Stimulated activated CD4-positive, alpha-beta T cell treated with anti-CD3 and anti-CD28 coated beads, Interleukin-12 subunit alpha, Interleukin-12 subunit beta, amount 100 ng/mL, for 48 hours (primary cell): ENCODE results near the gene LRRC4.
A peak's percentile ranks its signal among the peaks of the same experiment; 100 is the strongest.

Source experiments
- DNase-seq, 3 donors: peaks; one replicate each; pipeline ENCODE4 v3.0.0-alpha.2; 2020; ENCODE audit warnings: low read depth in 2 of 3, low spot score in 1 of 3

The LRRC4 gene

DNA sequence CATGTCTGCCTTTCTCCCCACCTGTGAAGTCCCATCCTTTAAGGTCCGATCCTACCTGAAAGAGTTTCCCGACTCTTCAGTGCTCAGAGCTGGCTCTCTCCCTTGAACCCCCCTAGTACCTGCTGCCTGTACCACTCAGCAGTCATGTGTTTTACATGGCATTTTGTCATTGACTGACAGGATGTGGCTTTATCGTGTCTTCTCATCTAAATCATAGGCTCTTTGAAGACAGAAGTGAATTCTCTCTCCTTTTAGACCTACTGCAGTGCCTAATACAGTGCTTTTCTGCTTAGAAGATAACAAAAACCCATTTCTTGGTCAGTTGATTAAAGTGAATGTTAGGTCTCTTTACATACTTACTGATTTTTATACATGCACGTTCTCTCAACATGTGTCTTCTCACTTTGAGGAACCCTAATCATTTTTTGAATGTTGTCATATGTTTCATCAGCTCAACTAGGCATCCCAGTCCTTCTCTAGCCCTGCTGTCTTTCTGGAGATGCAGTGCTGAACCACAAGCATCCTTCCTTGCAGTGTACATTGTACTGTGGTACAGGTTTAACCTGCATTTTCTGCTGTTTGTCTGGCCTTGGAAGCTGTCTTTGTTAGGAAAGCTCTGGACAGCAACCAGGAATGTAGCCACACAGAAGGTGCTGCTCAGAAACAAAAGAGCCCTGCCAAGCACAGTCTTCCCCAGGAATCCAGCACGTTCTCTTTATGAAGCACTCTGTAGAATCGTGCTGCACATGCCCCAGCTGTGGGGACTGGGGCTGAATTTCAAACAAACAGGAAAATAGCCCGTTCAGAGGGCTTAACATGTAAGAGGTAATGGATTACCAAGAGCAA lies 28.1 kb upstream of the LRRC4 start:
- peak in 1 of 3 donors; percentile 5 for DNase-seq

- DNase-seq = no peak
These were observed 26.7 kb upstream of the LRRC4 start for GRCh38 chr7:128057909-128058308.

DNA sequence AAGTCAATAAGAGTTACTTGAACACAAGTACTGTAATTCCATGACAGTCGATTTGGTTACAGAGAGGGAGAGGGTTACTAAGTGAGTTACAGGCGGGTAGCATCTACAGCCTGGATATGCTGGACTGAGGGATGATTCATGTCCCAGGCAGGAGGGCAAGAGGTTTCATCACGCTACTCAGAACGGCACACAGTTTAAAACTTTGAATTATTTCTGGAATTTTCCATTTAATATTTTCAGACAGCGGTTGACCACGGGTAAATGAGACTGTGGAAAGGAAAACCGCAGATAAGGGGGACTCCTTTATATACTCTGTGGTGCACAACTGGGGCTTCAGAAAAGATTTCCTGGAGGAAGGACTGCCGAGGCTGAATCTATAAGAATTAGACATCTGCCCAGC lies 25.7 kb upstream of the LRRC4 start:
- DNase-seq = no peak

GRCh38 chr7:128055637-128056036 lies 24.4 kb upstream of the LRRC4 start:
- no peak for DNase-seq

- no peak for DNase-seq
These were observed 23.3 kb upstream of the LRRC4 start for GRCh38 chr7:128054511-128054910.

DNA sequence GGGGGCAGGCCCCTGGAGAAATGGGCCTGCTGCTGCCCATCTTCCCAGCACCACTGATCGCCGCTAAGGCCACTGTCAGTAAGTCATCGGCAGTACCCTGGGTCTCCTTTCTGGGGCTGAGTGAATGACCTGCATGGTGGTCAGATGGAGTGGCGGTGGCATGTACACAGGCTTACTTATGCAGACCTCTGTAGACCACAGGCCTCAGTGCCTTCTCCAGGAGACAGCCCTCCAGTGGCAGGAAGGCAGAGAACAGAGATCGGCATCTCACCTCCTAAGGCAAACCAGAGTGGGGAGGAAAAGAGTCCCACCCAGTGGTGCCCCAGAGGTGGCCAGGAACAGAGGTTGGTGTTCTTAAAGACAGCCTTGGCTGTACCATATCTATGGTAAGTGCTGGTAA lies 22.8 kb upstream of the LRRC4 start:
- DNase-seq = no peak

- DNase-seq = no peak
These were observed 21.8 kb upstream of the LRRC4 start for GRCh38 chr7:128053023-128053422.

DNA sequence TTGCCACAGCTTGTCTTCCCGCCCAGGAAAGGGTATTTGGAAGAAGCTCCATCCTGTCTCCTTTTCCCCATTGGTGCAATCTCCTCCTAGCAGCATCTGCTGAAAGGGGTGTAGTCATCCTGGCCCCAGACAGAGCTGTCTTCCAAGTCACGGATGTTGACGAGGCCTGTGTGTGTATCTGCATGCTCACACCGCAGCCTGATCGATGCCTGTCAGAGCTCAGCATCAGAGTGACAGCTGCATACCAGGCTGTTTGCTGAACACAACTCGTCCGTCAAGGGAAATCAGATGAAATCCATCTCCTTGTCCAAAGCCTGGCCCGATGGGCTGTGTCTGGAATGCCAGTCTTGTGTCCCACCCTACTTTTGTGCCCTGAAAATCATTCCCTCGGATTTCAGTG lies 21.2 kb upstream of the LRRC4 start:
- no peak for DNase-seq

- no peak for DNase-seq
These were observed 14.5 kb upstream of the LRRC4 start for GRCh38 chr7:128045766-128046165.

DNA sequence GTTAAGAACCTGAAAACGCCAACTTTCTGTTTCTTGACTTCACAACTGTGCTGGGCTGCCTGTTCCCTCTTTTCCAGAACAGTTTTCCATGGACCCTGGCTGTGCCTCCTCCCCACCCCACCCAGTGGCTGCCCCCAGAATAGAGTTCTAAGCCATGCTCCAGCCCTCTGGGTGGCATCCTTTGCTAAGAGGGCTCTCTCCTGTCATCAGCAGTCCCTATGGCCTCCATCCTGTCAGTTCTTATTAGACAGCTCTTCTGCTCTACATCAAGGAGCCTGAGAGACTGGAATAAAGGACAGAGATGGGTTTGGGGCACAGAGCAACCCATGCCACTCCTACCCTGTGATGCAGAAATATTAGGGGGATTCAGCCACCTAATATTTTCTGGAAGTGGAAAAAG lies 13.9 kb upstream of the LRRC4 start:
- no peak for DNase-seq

- no peak for DNase-seq
These were observed 12.8 kb upstream of the LRRC4 start for GRCh38 chr7:128044064-128044463.

GRCh38 chr7:128042012-128042411 lies 10.8 kb upstream of the LRRC4 start:
- no peak for DNase-seq

GRCh38 chr7:128041203-128041602 lies 10.0 kb upstream of the LRRC4 start:
- DNase-seq = no peak

DNA sequence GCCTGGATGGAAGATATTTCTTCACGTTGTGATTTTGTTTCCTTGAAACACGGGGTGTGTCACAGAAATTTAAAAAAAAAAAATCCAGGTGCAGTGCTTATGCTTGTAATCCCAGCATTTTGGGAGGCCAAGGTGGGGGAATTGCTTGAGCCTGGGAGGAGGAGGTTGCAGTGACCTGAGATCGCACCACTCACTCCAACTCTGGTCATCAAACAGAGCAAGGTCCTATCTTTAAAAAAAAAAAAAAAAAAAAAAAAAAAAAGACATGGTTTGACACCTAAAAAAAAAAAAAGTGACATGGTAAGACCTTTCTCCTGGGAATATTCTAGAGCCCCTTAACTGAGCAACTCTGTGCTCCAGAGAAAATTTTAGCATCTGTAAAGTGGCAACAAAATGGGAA lies 9.0 kb upstream of the LRRC4 start:
- DNase-seq = no peak

- no peak for DNase-seq
These were observed 8.3 kb upstream of the LRRC4 start for GRCh38 chr7:128039544-128039953.

DNA sequence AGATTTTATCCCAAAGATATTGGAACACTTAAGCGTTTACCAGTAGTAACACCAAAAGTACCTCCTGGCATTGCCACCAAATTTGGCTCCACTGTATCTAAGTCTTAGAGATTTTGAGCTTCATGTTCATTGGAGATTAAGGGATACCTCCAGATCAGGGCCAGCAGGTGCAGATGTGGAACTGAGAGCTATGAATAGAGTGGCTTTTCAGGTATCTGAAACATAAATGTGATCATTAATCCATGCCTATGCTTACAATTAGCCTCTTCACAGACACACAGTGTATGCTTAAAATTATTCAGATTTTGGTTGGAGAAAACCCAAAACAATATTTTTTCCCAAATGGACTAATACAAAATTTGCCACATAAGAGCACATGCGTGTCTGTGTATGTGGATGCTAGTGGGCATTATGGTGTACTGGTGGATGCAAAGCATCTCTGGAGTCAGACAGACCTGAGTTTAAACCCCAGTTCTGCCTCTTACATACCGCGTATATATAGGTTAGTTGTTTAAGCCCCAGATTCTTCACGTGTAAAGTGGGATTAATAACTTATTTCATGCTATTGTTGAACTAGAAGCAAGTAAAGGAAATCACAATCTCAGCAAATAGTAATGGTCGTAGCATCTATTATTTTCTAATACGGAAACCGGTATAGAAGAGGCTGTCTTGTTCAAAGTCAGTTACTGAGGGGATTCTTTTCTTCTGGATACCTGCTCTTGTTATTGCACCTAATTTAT lies 6.8 kb upstream of the LRRC4 start:
- DNase-seq = no peak

GRCh38 chr7:128037081-128037480 lies 5.8 kb upstream of the LRRC4 start:
- DNase-seq = no peak

DNA sequence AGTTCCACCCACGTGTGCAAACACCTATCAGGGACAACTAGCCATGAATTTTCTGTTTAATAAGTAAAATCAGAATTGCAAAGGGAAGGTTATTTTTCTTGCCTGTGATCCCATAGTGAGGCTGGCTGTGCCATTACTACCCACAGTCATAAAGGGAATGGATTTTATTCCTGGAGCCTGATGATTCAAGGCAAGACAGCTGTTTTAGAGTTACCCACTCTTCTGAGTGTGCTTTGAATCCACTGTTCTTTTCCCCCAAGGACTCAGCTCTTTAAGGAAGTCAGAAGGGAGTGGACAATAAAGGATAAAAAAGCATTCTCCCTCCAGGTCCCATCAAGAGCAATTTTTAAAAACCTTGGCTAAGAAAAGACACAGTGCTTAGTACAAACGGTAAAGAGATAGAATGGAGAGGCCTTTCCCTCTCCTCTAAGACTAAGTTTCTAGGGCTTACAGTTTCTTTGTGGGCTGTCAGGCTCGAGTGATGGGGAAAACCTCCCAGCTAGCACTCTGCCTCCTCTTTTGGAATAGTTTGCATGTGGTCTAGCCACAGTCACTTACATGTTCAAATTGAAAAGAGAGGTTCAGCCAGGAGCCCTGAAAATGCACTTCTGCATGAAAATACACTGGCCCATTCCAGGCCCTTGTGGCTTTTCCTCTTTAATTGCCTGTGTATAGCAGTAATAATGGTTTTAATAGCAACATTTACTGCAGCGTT lies 5.1 kb upstream of the LRRC4 start:
- no peak for DNase-seq

- DNase-seq = no peak
These were observed 4.5 kb upstream of the LRRC4 start for GRCh38 chr7:128035712-128036111.

GRCh38 chr7:128034825-128035224 lies 3.6 kb upstream of the LRRC4 start:
- no peak for DNase-seq

GRCh38 chr7:128033246-128033645 lies 2.0 kb upstream of the LRRC4 start:
- DNase-seq = no peak
